ENCODE results near the gene UBE2E1.

DNA sequence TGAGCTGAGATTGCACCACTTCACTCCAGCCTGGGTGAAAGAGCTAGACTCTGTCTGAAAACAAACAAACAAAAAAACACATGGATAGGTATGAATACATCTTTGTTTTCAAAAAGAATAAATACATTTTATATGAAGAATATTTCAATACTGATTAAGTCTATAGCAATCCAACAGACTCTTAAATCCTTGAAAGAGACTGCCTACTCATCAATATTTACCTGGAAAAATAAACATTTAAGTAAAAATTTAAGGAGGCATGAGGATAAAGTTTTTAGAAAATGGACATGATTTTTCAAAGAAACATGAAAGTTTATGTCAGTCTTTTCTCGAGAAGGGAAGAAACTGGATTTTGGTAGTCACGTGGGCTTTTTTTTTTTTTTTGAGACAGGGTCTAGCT is 105.6 kb downstream of the UBE2E1 start:
- TF ChIP-seq CTCF (IDR thresholded peaks at IDR 0.05; ENCODE audit: low read depth, low read length, missing input control) (no peak), REST (IDR thresholded peaks at IDR 0.05) (no peak), FOXA2 (IDR thresholded peaks at IDR 0.05) (no peak), RAD21 (IDR thresholded peaks at IDR 0.05) (no peak), YY1 (IDR thresholded peaks at IDR 0.05) (no peak), TAF1 (conservative IDR thresholded peaks at IDR 0.05) (no peak), EGR1 (IDR thresholded peaks at IDR 0.05; ENCODE audit: low read depth in 2 of 2) (no peak), ZBTB33 (IDR thresholded peaks at IDR 0.05) (no peak)

Data from liver (tissue), 3 donors.